ENCODE data around the gene KXD1.
A peak's percentile ranks its signal among the peaks of the same experiment; 100 is the strongest.
"Not testable (repeated sequence)": the region's sequence is repeated elsewhere in the genome, so short reads cannot be mapped to it uniquely, and the experiment has no call there.

Gene KXD1

GRCh38 chr19:18536475-18536874 lies 21.2 kb upstream of the KXD1 start:
- DNase-seq (ENCODE audit: low read depth in 2 of 2) = no peak

GRCh38 chr19:18537431-18537830 lies 20.2 kb upstream of the KXD1 start:
- DNase-seq (ENCODE audit: low read depth in 2 of 2) = no peak

- no peak for DNase-seq (ENCODE audit: low read depth in 2 of 2)
These were observed 19.6 kb upstream of the KXD1 start for GRCh38 chr19:18538115-18538514.

GRCh38 chr19:18539372-18539771 lies 18.3 kb upstream of the KXD1 start:
- DNase-seq (ENCODE audit: low read depth in 2 of 2) = no peak

- not testable (repeated sequence) for DNase-seq (ENCODE audit: low read depth in 2 of 2)
These were observed 17.5 kb upstream of the KXD1 start for GRCh38 chr19:18540200-18540599.

DNA sequence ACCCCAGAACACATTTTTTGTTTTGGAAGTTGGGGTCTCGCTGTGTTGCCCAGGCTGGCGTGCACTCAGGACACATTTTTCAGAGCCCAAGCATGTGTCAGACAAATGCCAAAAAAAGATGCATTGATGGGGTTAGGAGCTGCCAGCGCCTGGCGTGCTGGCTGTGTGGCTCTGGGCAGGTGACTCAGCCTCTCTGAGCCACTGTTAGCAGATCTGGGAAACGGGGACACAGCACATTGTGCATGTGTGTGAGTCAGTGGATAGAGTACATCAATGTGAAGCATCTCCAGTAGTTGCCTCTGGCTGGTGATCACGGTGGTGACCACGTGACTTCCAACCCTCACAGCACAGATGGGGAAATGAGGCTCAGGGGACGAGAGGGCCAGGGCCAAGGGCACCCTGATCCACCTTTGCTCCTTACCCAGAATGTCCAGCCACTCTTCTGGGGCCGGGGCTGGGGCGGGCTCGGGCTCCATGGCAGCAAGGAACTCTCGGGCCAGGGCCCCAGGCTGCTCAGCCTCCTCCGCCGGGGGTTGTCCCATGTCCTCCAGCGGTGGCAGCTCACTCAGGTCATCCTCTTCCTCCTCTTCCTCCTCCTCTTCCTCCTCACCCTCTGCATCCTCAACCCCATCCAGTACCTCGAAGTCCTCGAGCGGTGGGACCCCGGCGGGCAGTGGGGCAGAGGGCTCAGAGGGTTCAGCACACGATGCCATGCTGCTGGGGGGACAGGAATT lies 16.2 kb upstream of the KXD1 start:
- no peak for DNase-seq (ENCODE audit: low read depth in 2 of 2)

DNA sequence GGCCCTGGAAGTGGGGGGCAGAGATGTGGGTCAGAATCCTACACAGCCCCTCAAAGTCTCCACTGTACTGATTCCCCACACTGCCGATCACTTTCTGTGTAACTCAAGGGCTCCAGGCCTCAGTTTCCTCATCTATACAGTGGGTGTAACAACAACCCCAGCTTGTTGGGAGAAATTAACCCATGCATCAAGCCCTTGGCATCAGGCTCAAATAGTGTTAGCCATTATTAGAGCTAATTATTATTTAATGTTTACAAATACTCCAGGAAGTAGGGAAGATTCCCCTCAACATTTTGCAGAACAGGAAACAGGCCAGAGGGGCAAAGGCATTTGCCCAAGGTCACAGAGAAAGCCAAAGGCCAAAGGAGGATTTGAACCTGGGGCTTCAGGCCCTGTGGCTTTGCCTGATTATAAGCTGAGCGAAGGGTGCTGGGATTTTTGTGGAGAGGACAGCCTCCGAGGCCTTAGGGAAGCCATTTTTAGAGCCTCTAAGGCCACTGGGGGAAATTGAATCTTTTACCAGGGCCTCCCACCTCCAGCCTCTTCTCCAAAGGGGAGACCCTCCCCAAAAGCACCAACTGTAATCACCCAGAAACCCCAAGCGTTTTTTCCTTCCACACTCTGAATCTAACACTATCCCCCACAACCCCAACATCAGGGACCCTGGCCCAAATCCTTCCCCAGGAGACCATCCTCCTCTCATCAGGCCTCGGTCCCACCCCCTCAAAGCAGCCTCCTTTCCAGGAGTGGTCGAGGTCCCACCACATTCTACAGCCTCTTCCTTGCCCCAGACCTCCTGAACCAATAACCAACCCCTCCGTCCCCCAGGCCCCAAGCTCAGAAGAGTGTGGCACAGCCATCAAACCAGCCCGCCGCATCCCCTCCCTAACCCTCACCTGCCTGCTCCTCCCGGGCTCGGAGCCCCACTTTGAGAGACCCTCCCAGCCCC lies 15.4 kb upstream of the KXD1 start:
- no peak for DNase-seq (ENCODE audit: low read depth in 2 of 2)

DNA sequence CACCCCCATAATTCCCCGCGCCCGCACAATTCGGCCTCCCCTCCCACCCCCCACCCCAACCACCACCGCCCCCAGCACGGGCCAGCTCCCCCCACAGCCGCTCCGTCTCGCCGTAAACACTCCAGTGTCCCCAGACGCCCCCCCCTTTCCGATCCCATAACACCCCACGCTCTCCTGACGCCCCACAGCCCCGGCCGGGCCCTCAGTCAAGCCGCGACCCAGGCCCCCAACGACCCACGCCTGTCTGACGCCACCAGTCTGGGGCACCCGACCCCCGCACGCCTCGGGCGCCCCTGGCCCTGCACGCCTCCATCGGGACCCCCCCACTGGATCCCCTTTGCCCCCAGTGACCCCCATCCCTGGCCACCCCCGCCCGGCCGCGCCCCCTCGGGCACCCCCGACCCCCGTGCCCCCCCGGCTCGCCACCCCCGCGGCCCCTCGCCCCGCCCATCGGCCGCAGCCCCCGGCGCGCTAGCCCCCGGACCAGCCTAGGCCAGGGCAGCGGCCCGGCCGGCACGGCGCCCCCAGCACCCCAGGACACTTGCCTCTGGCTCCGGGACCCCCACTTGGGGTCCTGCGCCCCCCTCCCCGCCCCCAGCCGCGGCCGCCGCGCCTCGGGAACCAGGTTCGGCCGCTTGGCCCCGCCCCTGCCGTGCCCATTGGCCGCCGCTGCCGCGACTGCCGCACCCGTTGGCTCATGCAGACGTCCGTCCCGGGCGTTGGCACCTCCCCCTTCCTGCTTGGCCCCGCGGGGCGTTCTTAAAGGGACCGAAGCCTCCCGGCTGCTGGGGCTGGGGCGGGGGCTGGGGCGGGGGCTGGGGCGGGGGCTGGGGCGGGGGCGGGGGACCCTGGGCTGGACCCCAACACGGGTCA lies 14.5 kb upstream of the KXD1 start, which contains the start of gene FKBP8:
FKBP8 (minus strand) TSS at position 633 of the 873 bp plus-strand sequence. CDS start 1,603 bp downstream, outside the sequence.
- peak; percentile 93 to 95 for DNase-seq (ENCODE audit: low read depth in 2 of 2)

- peak; percentile 53 to 78 for DNase-seq (ENCODE audit: low read depth in 2 of 2)
These were observed 13.7 kb upstream of the KXD1 start for GRCh38 chr19:18543814-18544475.

DNA sequence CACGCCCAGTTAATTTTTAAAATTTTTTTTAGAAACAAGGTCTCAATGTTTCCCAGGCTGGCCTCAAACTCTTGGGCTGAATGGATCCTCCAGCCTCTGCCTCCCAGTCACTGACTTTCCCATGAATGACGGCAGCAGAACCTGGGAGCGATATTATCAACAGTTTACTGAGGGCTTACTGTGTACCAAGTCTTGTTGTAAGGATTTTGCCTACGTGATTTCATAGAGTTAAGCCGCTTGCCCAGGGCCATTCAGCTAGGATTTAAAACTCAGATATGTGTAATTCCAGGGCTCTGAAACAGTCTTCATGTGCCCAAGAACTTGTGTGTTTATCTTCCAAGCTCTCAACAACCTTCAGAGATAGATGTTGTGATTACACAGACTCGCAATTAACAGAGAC lies 6.0 kb upstream of the KXD1 start:
- DNase-seq (ENCODE audit: low read depth in 2 of 2) = no peak

GRCh38 chr19:18558202-18558555 lies 509 bp downstream of the KXD1 start:
- no peak for DNase-seq (ENCODE audit: low read depth in 2 of 2)

- no peak for DNase-seq (ENCODE audit: low read depth in 2 of 2)
These were observed 934 bp downstream of the KXD1 start for GRCh38 chr19:18558604-18559003.

DNA sequence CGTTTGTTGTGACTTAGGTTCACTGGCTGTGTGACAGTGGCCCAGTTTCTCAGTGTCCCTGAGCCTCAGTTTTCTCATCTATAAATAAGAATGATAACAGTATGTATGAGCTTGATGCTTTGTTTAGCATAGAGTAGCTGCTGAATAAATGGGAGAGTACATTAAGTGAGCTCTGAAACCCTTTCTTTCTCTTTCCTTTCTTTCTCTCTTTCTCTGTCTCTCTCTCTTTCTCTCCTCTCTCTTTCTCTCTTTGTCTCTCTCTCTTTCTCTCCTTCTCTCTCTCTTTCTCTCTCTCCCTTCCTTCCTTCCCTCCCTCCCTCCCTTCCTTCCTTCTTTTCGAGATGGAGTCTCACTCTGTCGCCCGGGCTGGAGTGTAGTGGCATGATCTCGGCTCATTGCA lies 2.0 kb downstream of the KXD1 start:
- no peak for DNase-seq (ENCODE audit: low read depth in 2 of 2)

DNA sequence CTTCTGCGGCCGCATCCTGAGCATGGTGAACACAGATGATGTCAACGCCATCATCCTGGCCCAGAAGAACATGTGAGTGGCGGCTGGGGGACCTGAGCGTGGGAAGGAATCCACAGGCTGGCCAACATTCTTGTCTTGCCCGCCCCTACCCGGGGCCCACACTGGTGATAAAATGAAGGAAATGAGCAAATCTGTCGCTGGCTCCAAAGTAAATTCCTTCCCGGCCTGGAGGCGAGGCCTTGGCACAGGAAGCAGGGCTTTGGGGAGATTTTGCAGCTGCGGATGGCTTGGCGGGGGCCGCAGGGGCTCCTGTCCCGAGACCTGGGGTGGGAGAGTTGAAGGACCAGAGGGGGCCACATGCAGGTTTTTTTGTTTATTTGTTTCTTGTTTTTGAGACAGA lies 4.4 kb downstream of the KXD1 start:
- DNase-seq (ENCODE audit: low read depth in 2 of 2) = no peak

DNA sequence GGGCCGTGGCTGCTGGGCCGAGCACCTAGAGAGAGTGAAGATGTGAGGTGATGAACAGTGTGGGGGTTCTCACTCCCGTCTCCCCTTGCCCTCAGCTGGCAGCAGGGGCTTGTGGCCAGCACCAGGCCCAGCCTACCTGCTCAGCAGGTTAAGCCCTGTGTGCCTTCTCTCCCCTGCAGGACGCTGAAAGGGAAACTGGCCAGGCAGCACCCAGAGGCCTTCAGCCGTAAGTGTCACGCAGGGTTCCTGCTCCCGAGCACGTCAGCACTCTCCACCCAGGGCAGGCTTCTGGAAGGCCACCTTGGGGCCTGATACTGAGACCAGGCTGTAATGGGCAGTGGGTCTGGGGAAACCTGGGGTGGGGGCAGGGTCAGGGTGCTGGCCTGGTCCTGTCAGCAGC lies 9.3 kb downstream of the KXD1 start:
- DNase-seq (ENCODE audit: low read depth in 2 of 2) = no peak

- DNase-seq (ENCODE audit: low read depth in 2 of 2) = no peak
These were observed 10.7 kb downstream of the KXD1 start for GRCh38 chr19:18568367-18568766.

- DNase-seq (ENCODE audit: low read depth in 2 of 2) = peak; percentile 97 to 99
These were observed 14.1 kb downstream of the KXD1 start, which contains the start of gene UBA52 for GRCh38 chr19:18571564-18572344. TSS of gene UBA52 (plus strand) at chr19:18571857. CDS start at chr19:18573301, 1,444 bp downstream.

GRCh38 chr19:18574691-18575291 lies 17.1 kb downstream of the KXD1 start:
- DNase-seq (ENCODE audit: low read depth in 2 of 2) = no peak

DNA sequence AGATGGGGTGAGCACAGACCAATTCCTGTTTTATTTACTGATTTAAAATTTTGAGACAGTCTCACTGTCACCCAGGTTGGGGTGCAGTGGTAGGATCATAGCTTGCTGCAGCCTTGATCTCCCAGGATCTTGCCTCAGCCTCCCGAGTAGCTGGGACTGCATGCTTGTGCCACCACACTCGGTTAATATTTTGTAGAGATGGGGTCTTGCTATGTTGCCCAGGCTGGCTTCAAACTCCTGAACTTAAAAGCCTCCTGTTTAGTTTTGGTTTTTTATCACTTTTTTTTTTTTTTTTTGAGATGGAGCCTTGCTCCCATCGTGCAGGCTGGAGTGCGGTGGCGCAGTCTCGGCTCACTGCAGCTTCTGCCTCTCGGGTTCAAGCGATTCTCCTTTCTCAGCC lies 18.7 kb downstream of the KXD1 start:
- no peak for DNase-seq (ENCODE audit: low read depth in 2 of 2)

- DNase-seq (ENCODE audit: low read depth in 2 of 2) = no peak
These were observed 19.8 kb downstream of the KXD1 start for GRCh38 chr19:18577365-18577914.

Measured in activated CD4-positive, alpha-beta T cell treated with anti-CD3 and anti-CD28 coated beads for 24 hours (primary cell).